Activated gamma-delta T cell (primary cell): ENCODE results near the gene RPSA.
"Not testable (repeated sequence)": the region's sequence is repeated elsewhere in the genome, so short reads cannot be mapped to it uniquely, and the experiment has no call there.

Experiments used
- DNase-seq: peaks from one replicate; lab custom pipeline; 2025; lab: John Stamatoyannopoulos, UW

Gene RPSA

DNA sequence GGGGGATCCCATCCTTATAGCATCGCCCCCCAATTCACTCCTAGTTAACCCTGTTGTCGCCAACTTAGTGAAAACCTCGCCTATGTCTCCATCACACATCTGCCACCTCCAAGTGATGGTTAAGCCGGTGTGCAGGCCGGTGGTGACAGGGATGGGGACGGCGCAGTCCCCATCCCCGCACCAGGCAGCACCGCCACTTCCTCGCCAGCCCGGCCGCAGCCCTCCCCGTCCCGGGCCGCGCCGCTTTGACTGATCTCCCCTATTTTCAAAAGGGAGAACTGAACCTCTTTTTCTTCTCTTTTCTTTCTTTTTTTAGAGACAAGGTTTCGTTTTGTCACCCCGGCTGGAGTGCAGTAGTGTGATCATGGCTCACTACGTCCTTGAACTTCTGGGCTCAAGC, 49.6 kb downstream of the RPSA start:
- no peak for DNase-seq

- no peak for DNase-seq
Measured at GRCh38 chr3:39457361-39457760, 50.8 kb downstream of the RPSA start.

- DNase-seq: not testable (repeated sequence)
Measured at GRCh38 chr3:39458579-39458978, 52.1 kb downstream of the RPSA start.

- no peak for DNase-seq
Measured at GRCh38 chr3:39460677-39461076, 54.2 kb downstream of the RPSA start.
